PFSK-1 (cell line): ENCODE data around the gene PEX11G.

Experiments used
- FOXP2 ChIP-seq: optimal IDR thresholded peaks from 2 replicates; pipeline ENCODE3; 2011; ENCODE audit warnings: borderline replicate concordance, control low read depth, inconsistent platforms; ENCODE audit not compliant: insufficient read depth; ENCODE audit errors: extremely low read length, extremely low read depth
- POLR2AphosphoS5 ChIP-seq: IDR thresholded peaks from 2 replicates; pipeline ENCODE4 v1.6.1; 2012; ENCODE audit warnings: low read depth, mild to moderate bottlenecking, control low read depth, low read length, moderate library complexity
- REST ChIP-seq, 2 experiments: IDR thresholded peaks; 2 replicates each; pipeline versions ENCODE4 v1.6.1 to v1.8.0; 2011 to 2012; ENCODE audit warnings: low read depth in 2 of 2, low read length in 2 of 2, control low read depth in 1 of 2, inconsistent platforms in 1 of 2, mild to moderate bottlenecking in 1 of 2, moderate library complexity in 1 of 2; ENCODE audit not compliant: insufficient read depth in 1 of 2
- SIN3A ChIP-seq: IDR thresholded peaks from 2 replicates; pipeline ENCODE4 v1.6.1; 2012; ENCODE audit warnings: mild to moderate bottlenecking, low read length, moderate library complexity, borderline replicate concordance; ENCODE audit not compliant: insufficient read depth
- TAF1 ChIP-seq: IDR thresholded peaks from 2 replicates; pipeline ENCODE4 v1.6.1; 2012; ENCODE audit warnings: low read length, control low read depth, borderline replicate concordance; ENCODE audit not compliant: insufficient read depth

PEX11G gene

GRCh38 chr19:7494416-7495098, 5.7 kb upstream of the PEX11G start:
- no peak for TF ChIP-seq REST (IDR thresholded peaks at IDR 0.05; ENCODE audit: insufficient read depth in 1 of 2, low read depth in 2 of 2, low read length in 2 of 2)

- TF ChIP-seq FOXP2 (no peak), TAF1 (no peak), POLR2AphosphoS5 (no peak), REST (IDR thresholded peaks at IDR 0.05; ENCODE audit: insufficient read depth in 1 of 2, low read depth in 2 of 2, low read length in 2 of 2) (no peak), SIN3A (no peak)
These were observed 3.7 kb upstream of the PEX11G start for GRCh38 chr19:7492558-7492957.

- no peak for TF ChIP-seq FOXP2
- TF ChIP-seq POLR2AphosphoS5, result no peak
- no peak for TF ChIP-seq SIN3A
- no peak for TF ChIP-seq TAF1
These were observed 3.3 kb upstream of the PEX11G start for GRCh38 chr19:7492142-7492541.

- TF ChIP-seq REST (IDR thresholded peaks at IDR 0.05; ENCODE audit: insufficient read depth in 1 of 2, low read depth in 2 of 2, low read length in 2 of 2) (no peak), TAF1 (no peak)
These were observed 792 bp upstream of the PEX11G start for GRCh38 chr19:7489609-7490044.

- TF ChIP-seq TAF1 (no peak), REST (IDR thresholded peaks at IDR 0.05; ENCODE audit: insufficient read depth in 1 of 2, low read depth in 2 of 2, low read length in 2 of 2) (no peak), POLR2AphosphoS5 (no peak), FOXP2 (no peak), SIN3A (no peak)
These were observed 1.9 kb downstream of the PEX11G start for GRCh38 chr19:7486923-7487322.
